Measurements from ENCODE around the gene JAML.

DNA sequence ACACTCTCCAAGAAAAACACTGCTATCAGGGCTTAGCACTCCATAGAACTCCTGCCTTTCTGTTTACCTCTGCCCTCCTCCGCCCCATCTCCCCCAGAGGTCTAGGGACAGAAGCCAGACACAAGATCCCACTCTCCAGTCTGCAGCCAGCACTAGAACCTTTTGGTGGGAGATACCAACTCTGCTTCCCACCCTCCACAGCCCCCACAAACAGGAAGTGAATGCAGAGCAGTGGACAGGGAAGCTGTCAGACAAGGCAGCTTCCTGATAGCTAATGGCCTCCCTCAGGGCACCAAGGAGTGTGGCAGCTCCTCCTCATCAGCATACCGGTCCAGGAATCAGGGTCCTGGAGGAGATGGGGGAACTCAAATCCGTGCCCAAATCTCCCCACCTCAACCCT is 77.3 kb downstream of the JAML start:
- TF ChIP-seq SMC3 (conservative IDR thresholded peaks at IDR 0.05; ENCODE audit: poor library complexity) (no peak), TAF1 (IDR thresholded peaks at IDR 0.05; ENCODE audit: low read depth) (no peak), EP300 (conservative IDR thresholded peaks at IDR 0.05; ENCODE audit: poor library complexity, severe bottlenecking) (no peak), EZH2 (IDR thresholded peaks at IDR 0.05; ENCODE audit: borderline replicate concordance, insufficient read depth, low read length, poor library complexity, severe bottlenecking) (no peak), RAD21 (conservative IDR thresholded peaks at IDR 0.05) (no peak), POLR2AphosphoS5 (IDR thresholded peaks at IDR 0.05) (no peak)
- TF ChIP-seq, protein P1, sequence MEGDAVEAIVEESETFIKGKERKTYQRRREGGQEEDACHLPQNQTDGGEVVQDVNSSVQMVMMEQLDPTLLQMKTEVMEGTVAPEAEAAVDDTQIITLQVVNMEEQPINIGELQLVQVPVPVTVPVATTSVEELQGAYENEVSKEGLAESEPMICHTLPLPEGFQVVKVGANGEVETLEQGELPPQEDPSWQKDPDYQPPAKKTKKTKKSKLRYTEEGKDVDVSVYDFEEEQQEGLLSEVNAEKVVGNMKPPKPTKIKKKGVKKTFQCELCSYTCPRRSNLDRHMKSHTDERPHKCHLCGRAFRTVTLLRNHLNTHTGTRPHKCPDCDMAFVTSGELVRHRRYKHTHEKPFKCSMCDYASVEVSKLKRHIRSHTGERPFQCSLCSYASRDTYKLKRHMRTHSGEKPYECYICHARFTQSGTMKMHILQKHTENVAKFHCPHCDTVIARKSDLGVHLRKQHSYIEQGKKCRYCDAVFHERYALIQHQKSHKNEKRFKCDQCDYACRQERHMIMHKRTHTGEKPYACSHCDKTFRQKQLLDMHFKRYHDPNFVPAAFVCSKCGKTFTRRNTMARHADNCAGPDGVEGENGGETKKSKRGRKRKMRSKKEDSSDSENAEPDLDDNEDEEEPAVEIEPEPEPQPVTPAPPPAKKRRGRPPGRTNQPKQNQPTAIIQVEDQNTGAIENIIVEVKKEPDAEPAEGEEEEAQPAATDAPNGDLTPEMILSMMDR (IDR thresholded peaks at IDR 0.05; ENCODE audit: poor library complexity, severe bottlenecking), result no peak
- TF ChIP-seq, protein P2, sequence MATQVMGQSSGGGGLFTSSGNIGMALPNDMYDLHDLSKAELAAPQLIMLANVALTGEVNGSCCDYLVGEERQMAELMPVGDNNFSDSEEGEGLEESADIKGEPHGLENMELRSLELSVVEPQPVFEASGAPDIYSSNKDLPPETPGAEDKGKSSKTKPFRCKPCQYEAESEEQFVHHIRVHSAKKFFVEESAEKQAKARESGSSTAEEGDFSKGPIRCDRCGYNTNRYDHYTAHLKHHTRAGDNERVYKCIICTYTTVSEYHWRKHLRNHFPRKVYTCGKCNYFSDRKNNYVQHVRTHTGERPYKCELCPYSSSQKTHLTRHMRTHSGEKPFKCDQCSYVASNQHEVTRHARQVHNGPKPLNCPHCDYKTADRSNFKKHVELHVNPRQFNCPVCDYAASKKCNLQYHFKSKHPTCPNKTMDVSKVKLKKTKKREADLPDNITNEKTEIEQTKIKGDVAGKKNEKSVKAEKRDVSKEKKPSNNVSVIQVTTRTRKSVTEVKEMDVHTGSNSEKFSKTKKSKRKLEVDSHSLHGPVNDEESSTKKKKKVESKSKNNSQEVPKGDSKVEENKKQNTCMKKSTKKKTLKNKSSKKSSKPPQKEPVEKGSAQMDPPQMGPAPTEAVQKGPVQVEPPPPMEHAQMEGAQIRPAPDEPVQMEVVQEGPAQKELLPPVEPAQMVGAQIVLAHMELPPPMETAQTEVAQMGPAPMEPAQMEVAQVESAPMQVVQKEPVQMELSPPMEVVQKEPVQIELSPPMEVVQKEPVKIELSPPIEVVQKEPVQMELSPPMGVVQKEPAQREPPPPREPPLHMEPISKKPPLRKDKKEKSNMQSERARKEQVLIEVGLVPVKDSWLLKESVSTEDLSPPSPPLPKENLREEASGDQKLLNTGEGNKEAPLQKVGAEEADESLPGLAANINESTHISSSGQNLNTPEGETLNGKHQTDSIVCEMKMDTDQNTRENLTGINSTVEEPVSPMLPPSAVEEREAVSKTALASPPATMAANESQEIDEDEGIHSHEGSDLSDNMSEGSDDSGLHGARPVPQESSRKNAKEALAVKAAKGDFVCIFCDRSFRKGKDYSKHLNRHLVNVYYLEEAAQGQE (IDR thresholded peaks at IDR 0.05; ENCODE audit: borderline replicate concordance), result no peak

Data from neural cell (in vitro differentiated cells).